NT2/D1 (cell line): ENCODE data around the gene SPRR2G.

Source experiments
- SUZ12 ChIP-seq: IDR thresholded peaks from 2 replicates; pipeline ENCODE4 v1.6.1; 2011; ENCODE audit not compliant: insufficient read length, insufficient read depth; ENCODE audit errors: extremely low read depth
- YY1 ChIP-seq: IDR thresholded peaks from 2 replicates; pipeline ENCODE4 v1.6.1; 2011; ENCODE audit not compliant: insufficient read length, insufficient read depth
- ZNF274 ChIP-seq: IDR thresholded peaks from 2 replicates; pipeline ENCODE4 v1.6.1; 2011; ENCODE audit warnings: mild to moderate bottlenecking, low read depth, low read length

DNA sequence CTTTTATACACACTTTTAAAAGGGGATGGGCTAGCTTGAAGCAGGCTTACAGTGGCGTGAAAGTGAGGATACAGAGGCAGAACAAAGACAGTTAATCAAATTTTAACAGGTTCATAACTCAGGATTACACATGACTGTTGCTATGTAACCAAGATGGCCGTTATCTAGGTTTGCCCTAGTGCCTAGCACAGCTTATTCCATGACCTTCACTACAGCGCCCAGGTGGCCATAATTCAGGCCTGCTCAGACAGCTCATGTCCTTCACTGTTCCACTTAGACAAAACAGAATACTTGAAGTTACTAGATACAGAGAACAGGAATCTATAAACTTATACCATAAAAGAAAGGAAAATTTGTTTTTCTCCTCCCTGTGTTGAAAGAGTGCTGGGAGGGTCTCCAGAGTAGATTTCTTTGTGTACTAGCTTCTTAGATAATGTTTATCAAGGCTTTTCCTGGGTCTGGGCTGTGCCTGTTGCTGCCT, 31.2 kb downstream of the SPRR2G start:
- TF ChIP-seq ZNF274 (no peak), YY1 (no peak), SUZ12 (no peak)
